SH-SY5Y (cell line): Measurements from ENCODE around the gene GJA9.

Experiments
- GATA2 ChIP-seq: IDR thresholded peaks from 2 replicates; pipeline ENCODE4 v1.6.1; 2011; ENCODE audit warnings: mild to moderate bottlenecking, low read depth, low read length
- GATA3 ChIP-seq: IDR thresholded peaks from 2 replicates; pipeline ENCODE4 v1.6.1; 2011; ENCODE audit warnings: low read depth, mild to moderate bottlenecking, low read length, moderate library complexity

- TF ChIP-seq GATA2 = no peak
- TF ChIP-seq GATA3 = no peak
Measured at GRCh38 chr1:38899560-38899959, 18.2 kb upstream of the GJA9 start.
